Tibial nerve (tissue), 4 donors: Measurements from ENCODE around the gene EIF3B. TPM values are rescaled to one million over a fixed set of nuclear protein-coding genes. Genes with fewer than 3 reads are reported as not detected.

Experiments
- DNase-seq, 2 donors: peaks; one replicate each; pipeline ENCODE4 v3.0.0-alpha.2; 2019; ENCODE audit warnings: low spot score in 2 of 2
- H3K27ac ChIP-seq, 4 donors: fragments of 200-600 bp; sonication (generic) in 3 of 4; one replicate each; pipeline ENCODE4 v1.5.1; 2017 to 2019; ENCODE audit warnings: mild to moderate bottlenecking in 1 of 4
- H3K27me3 ChIP-seq, 2 donors: fragments of 200-600 bp; sonication (generic) in 1 of 2; one replicate each; pipeline versions ENCODE4 v1.5.1 to v1.6.0; 2017 to 2019
- H3K36me3 ChIP-seq, 3 donors: fragments of 200-600 bp; sonication (generic); one replicate each; pipeline ENCODE4 v1.5.1; 2018 to 2019
- H3K4me1 ChIP-seq, 4 donors: fragments of 200-600 bp; sonication (generic) in 3 of 4; one replicate each; pipeline ENCODE4 v1.5.1; 2017 to 2019
- H3K4me3 ChIP-seq, 4 donors: fragments of 200-600 bp; sonication (generic) in 3 of 4; one replicate each; pipeline ENCODE4 v1.5.1; 2017 to 2019; ENCODE audit warnings: mild to moderate bottlenecking in 1 of 4, moderate library complexity in 1 of 4
- H3K9me3 ChIP-seq, 4 donors: fragments of 200-600 bp; sonication (generic) in 3 of 4; one replicate each; pipeline ENCODE4 v1.5.1; 2017 to 2019
- CTCF ChIP-seq, 5 experiments: fragments of 200-600 bp in 3 of 5; fragments of 450-650 bp in 2 of 5; sonication (generic) in 3 of 5; IDR thresholded peaks; one replicate each; pipeline ENCODE4 v1.5.1; 2016 to 2019; ENCODE audit warnings: antibody characterized with exemption in 5 of 5, mild to moderate bottlenecking in 3 of 5, moderate library complexity in 2 of 5
- EP300 ChIP-seq, 2 donors: sonication (generic); formaldehyde crosslinking; IDR thresholded peaks; one replicate each; pipeline ENCODE4 v1.6.1; 2017; ENCODE audit warnings: antibody characterized with exemption in 2 of 2, mild to moderate bottlenecking in 1 of 2
- POLR2A ChIP-seq, 2 donors: fragments of 450-650 bp; IDR thresholded peaks; one replicate each; pipeline ENCODE4 v1.6.1; 2017; ENCODE audit warnings: antibody characterized with exemption in 2 of 2, mild to moderate bottlenecking in 2 of 2, moderate library complexity in 2 of 2
- WGBS, 2 donors: methylation state at CpG; one replicate each; pipeline ENCODE4 v1.1.5; 2018; 5-methylcytosine and 5-hydroxymethylcytosine counted together
- total RNA-seq, 4 donors: library from RNA; depleted of rRNA; stranded (reverse); fragments of >200 nt; gene quantifications; one replicate each; pipeline ENCODE4 v1.1.0, GENCODE V29; 2016

Gene EIF3B
- total RNA-seq, 4 donors from 2014 or later = 124 to 232 (median 147) TPM

GRCh38 chr7:2357165-2357564, 2.5 kb downstream of the EIF3B start:
- peaks cover 0 to 19% (median 0%) of the 10 kb centered on the region in 3 donors for H3K36me3 ChIP-seq
- 64 to 74% methylated on average over 8 of the region's 8 CpGs for WGBS, 2 donors
- no peaks in the 10 kb centered on the region for H3K9me3 ChIP-seq
- no peak overlapping the region for H3K4me3 ChIP-seq
- no peak for DNase-seq
- TF ChIP-seq POLR2A (IDR thresholded peaks at IDR 0.05) (no peak), CTCF (IDR thresholded peaks at IDR 0.05) (no peak), EP300 (IDR thresholded peaks at IDR 0.05) (no peak)
- peaks cover 0 to 72% (median 30%) of the 10 kb centered on the region in 4 donors for H3K4me1 ChIP-seq
- no peak overlapping the region for H3K27ac ChIP-seq
- no peaks in the 10 kb centered on the region for H3K27me3 ChIP-seq

- H3K4me3 ChIP-seq = no peak overlapping the region
- H3K27ac ChIP-seq = no peak overlapping the region
- peaks cover 0 to 72% (median 30%) of the 10 kb centered on the region in 4 donors for H3K4me1 ChIP-seq
- H3K27me3 ChIP-seq = no peaks in the 10 kb centered on the region
- no peak for DNase-seq
- no peak for TF ChIP-seq CTCF (IDR thresholded peaks at IDR 0.05)
- TF ChIP-seq EP300 (IDR thresholded peaks at IDR 0.05) = no peak
- TF ChIP-seq POLR2A (IDR thresholded peaks at IDR 0.05) = no peak
- H3K9me3 ChIP-seq = no peaks in the 10 kb centered on the region
- 37 to 48% methylated on average over 6 of the region's 6 CpGs for WGBS, 2 donors
- H3K36me3 ChIP-seq = peaks cover 2 to 23% (median 3%) of the 10 kb centered on the region in 3 donors
Measured at GRCh38 chr7:2357571-2357970, 2.9 kb downstream of the EIF3B start.

- peaks cover 4 to 38% (median 12%) of the 10 kb centered on the region in 3 donors for H3K36me3 ChIP-seq
- no peaks in the 10 kb centered on the region for H3K27me3 ChIP-seq
- 49 to 54% methylated on average over 8 of the region's 8 CpGs for WGBS, 2 donors
- DNase-seq = no peak
- TF ChIP-seq CTCF (IDR thresholded peaks at IDR 0.05) = no peak
- no peak for TF ChIP-seq POLR2A (IDR thresholded peaks at IDR 0.05)
- no peak for TF ChIP-seq EP300 (IDR thresholded peaks at IDR 0.05)
- peaks cover 0 to 61% (median 26%) of the 10 kb centered on the region in 4 donors for H3K4me1 ChIP-seq
- no peak overlapping the region for H3K4me3 ChIP-seq
- H3K27ac ChIP-seq = no peak overlapping the region
- no peaks in the 10 kb centered on the region for H3K9me3 ChIP-seq
Measured at GRCh38 chr7:2358968-2359527, 4.4 kb downstream of the EIF3B start.

- DNase-seq = no peak
- no peak overlapping the region for H3K27ac ChIP-seq
- H3K4me1 ChIP-seq = peaks cover 0 to 61% (median 26%) of the 10 kb centered on the region in 4 donors
- 83 to 88% methylated on average over 11 of the region's 11 CpGs for WGBS, 2 donors
- no peaks in the 10 kb centered on the region for H3K27me3 ChIP-seq
- TF ChIP-seq EP300 (IDR thresholded peaks at IDR 0.05) = no peak
- TF ChIP-seq POLR2A (IDR thresholded peaks at IDR 0.05) = no peak
- no peak for TF ChIP-seq CTCF (IDR thresholded peaks at IDR 0.05)
- H3K9me3 ChIP-seq = no peaks in the 10 kb centered on the region
- H3K4me3 ChIP-seq = no peak overlapping the region
- H3K36me3 ChIP-seq = peaks cover 4 to 43% (median 17%) of the 10 kb centered on the region in 3 donors
Measured at GRCh38 chr7:2359610-2360009, 5.0 kb downstream of the EIF3B start.

- TF ChIP-seq EP300 (IDR thresholded peaks at IDR 0.05) (no peak), CTCF (IDR thresholded peaks at IDR 0.05) (no peak), POLR2A (IDR thresholded peaks at IDR 0.05) (no peak)
- no peak for DNase-seq
- H3K4me3 ChIP-seq = no peak overlapping the region
- no peak overlapping the region for H3K27ac ChIP-seq
- 67 to 74% methylated on average over 6 of the region's 6 CpGs for WGBS, 2 donors
- no peaks in the 10 kb centered on the region for H3K9me3 ChIP-seq
- peaks cover 0 to 56% (median 24%) of the 10 kb centered on the region in 4 donors for H3K4me1 ChIP-seq
- no peaks in the 10 kb centered on the region for H3K27me3 ChIP-seq
- H3K36me3 ChIP-seq = peaks cover 4 to 55% (median 27%) of the 10 kb centered on the region in 3 donors
Measured at GRCh38 chr7:2360796-2361195, 6.2 kb downstream of the EIF3B start.
